B cell (primary cell): ENCODE measurements around the gene GJA1. TPM values are rescaled to one million over a fixed set of nuclear protein-coding genes. Genes with fewer than 3 reads are reported as not detected.

Source experiments
- ATAC-seq: fragments of 200-7000 bp; cut with Tn5 transposase; one replicate; pipeline ENCODE4 v1.10.0; 2021; ENCODE audit warnings: low read depth, mild to moderate bottlenecking, moderate number of reproducible peaks, moderate library complexity
- CTCF ChIA-PET: fragments of 350-600 bp; sonication (Branson Sonifier 250); formaldehyde crosslinking; loops from one replicate; lab custom pipeline; 2021; ENCODE audit warnings: antibody characterized with exemption, inconsistent platforms; lab: Charles Lee
- POLR2A ChIA-PET: fragments of 350-600 bp; sonication (Branson Sonifier 250); formaldehyde crosslinking; loops from one replicate; lab custom pipeline; 2021; ENCODE audit warnings: antibody characterized with exemption; lab: Charles Lee
- DNase-seq: peaks from one replicate; pipeline ENCODE4 v3.0.0; 2013
- H2AFZ ChIP-seq: 2 replicates; pipeline ENCODE4 v1.6.1; 2012; ENCODE audit warnings: mild to moderate bottlenecking, low read depth, low read length; ENCODE audit not compliant: insufficient read depth, poor library complexity, severe bottlenecking
- H3K27ac ChIP-seq, 2 donors: 1 replicate in 1 of 2; 2 replicates in 1 of 2; pipeline ENCODE4 v1.5.1; 2012 to 2013; ENCODE audit warnings: low read length in 2 of 2, mild to moderate bottlenecking in 2 of 2, moderate library complexity in 1 of 2
- H3K27me3 ChIP-seq, 4 experiments: fragments of 200-600 bp in 1 of 4; sonication (generic) in 1 of 4; replicated peaks in 1 of 4; 1 replicate in 2 of 4; 2 replicates in 2 of 4; pipeline versions ENCODE4 v1.6.1 to v1.7.0; 2013 to 2016; ENCODE audit warnings: low read length in 3 of 4, mild to moderate bottlenecking in 2 of 4, mixed read lengths in 1 of 4, moderate library complexity in 1 of 4; ENCODE audit not compliant: insufficient read depth in 4 of 4, control insufficient read depth in 3 of 4; ENCODE audit errors: control extremely low read depth in 1 of 4
- H3K36me3 ChIP-seq, 2 experiments: replicated peaks in 1 of 2; 1 replicate in 1 of 2; 2 replicates in 1 of 2; pipeline versions ENCODE4 v1.6.1 to v1.7.1; 2013; ENCODE audit warnings: low read length in 1 of 2; ENCODE audit not compliant: insufficient read depth in 2 of 2, control insufficient read depth in 1 of 2; ENCODE audit errors: control extremely low read depth in 1 of 2, extremely low read depth in 1 of 2
- H3K4me1 ChIP-seq, 2 donors: fragments of 200-600 bp in 1 of 2; sonication (generic) in 1 of 2; 1 replicate in 1 of 2; 2 replicates in 1 of 2; pipeline versions ENCODE4 v1.5.1 to v1.6.1; 2013 to 2017; ENCODE audit warnings: low read length in 2 of 2; ENCODE audit not compliant: control insufficient read depth in 2 of 2, insufficient read depth in 2 of 2
- H3K4me2 ChIP-seq: replicated peaks from 2 replicates; pipeline ENCODE3; 2012; ENCODE audit warnings: mild to moderate bottlenecking, low read depth, low read length; ENCODE audit not compliant: poor library complexity, severe bottlenecking
- H3K4me3 ChIP-seq, 5 experiments: fragments of 200-600 bp in 1 of 5; sonication (generic) in 1 of 5; 1 replicate in 3 of 5; 2 replicates in 2 of 5; pipeline versions ENCODE4 v1.5.1 to v1.7.0; 2011 to 2016; ENCODE audit warnings: low read length in 4 of 5, mild to moderate bottlenecking in 4 of 5, low read depth in 2 of 5, control low read depth in 1 of 5, moderate library complexity in 1 of 5; ENCODE audit not compliant: insufficient read depth in 1 of 5; ENCODE audit errors: control extremely low read depth in 1 of 5, extremely low read depth in 1 of 5
- H3K79me2 ChIP-seq: fragments of 200-600 bp; sonication (generic); one replicate; pipeline ENCODE4 v1.6.0; 2016; ENCODE audit warnings: low read length; ENCODE audit not compliant: control insufficient read depth, insufficient read depth
- H3K9ac ChIP-seq: fragments of 200-600 bp; sonication (generic); 2 replicates; pipeline ENCODE4 v1.6.1; 2017; ENCODE audit warnings: mild to moderate bottlenecking, low read length, moderate library complexity
- H3K9me3 ChIP-seq, 3 donors: one replicate each; pipeline versions ENCODE4 v1.6.1 to v1.7.1; 2013; ENCODE audit warnings: low read length in 2 of 3; ENCODE audit not compliant: control insufficient read depth in 2 of 3, insufficient read depth in 1 of 3; ENCODE audit errors: control extremely low read depth in 1 of 3
- H4K20me1 ChIP-seq: 2 replicates; pipeline ENCODE4 v1.6.0; 2012; ENCODE audit warnings: mild to moderate bottlenecking, low read length; ENCODE audit not compliant: insufficient read depth, control insufficient read depth, poor library complexity, severe bottlenecking
- H3K27ac Mint-ChIP-seq: one replicate; pipeline ENCODE4 v1.8.0; 2021; ENCODE audit warnings: mixed read lengths
- H3K27me3 Mint-ChIP-seq: one replicate; pipeline ENCODE4 v1.8.0; 2021; ENCODE audit warnings: mixed read lengths
- H3K4me1 Mint-ChIP-seq: one replicate; pipeline ENCODE4 v1.8.0; 2021; ENCODE audit warnings: mixed read lengths
- H3K4me3 Mint-ChIP-seq: one replicate; pipeline ENCODE4 v1.8.0; 2021; ENCODE audit warnings: mixed read lengths
- H3K9me3 Mint-ChIP-seq: one replicate; pipeline ENCODE4 v1.8.0; 2022; ENCODE audit warnings: mixed read lengths; ENCODE audit not compliant: insufficient read depth
- CTCF ChIP-seq: fragments of 200-600 bp; IDR thresholded peaks from one replicate; pipeline ENCODE4 v1.8.0; 2022; ENCODE audit warnings: antibody characterized with exemption, mild to moderate bottlenecking
- EZH2 ChIP-seq: IDR thresholded peaks from 2 replicates; pipeline ENCODE4 v1.6.1; 2012; ENCODE audit warnings: borderline replicate concordance, low read depth, mild to moderate bottlenecking, moderate library complexity, low read length; ENCODE audit not compliant: insufficient read depth, poor library complexity, severe bottlenecking
- WGBS: methylation state at CpG from one replicate; pipeline ENCODE4 v1.1.5; 2013; ENCODE audit warnings: missing lambda C conversion rate; ENCODE audit not compliant: insufficient coverage; 5-methylcytosine and 5-hydroxymethylcytosine counted together
- intact Hi-C: fragments of 100-400 bp; cut with micrococcal nuclease; formaldehyde crosslinking; loops from one replicate; pipeline ENCODE4 v1.10.0; 2022
- polyA plus RNA-seq: library from polyadenylated mRNA; depleted of rRNA; stranded (reverse); fragments of >200 nt; gene quantifications from 2 replicates; pipeline ENCODE4 v1.2.3, GENCODE V29; 2012
- total RNA-seq, 2 donors: library from RNA; stranded (reverse); fragments of 120-200 nt in 1 of 2; gene quantifications; 1 replicate in 1 of 2; 2 replicates in 1 of 2; pipeline versions ENCODE4 v1.2.3 to v1.2.4, GENCODE V29; 2013 to 2022

GJA1 gene
- total and polyA plus RNA-seq, 2 donors (not counting 1 experiment from before 2014, with no cell fraction given), result not detected

GRCh38 chr6:121408321-121408720 is 27.1 kb upstream of the GJA1 start:
- H3K79me2 ChIP-seq, result no peaks in the 10 kb centered on the region
- Mint-ChIP-seq H3K27me3 (no peaks in the 10 kb centered on the region), H3K4me1 (no peaks in the 10 kb centered on the region), H3K4me3 (no peak overlapping the region), H3K9me3 (no peaks in the 10 kb centered on the region), H3K27ac (no peak overlapping the region)
- no peaks in the 10 kb centered on the region for H3K9me3 ChIP-seq
- no peak for TF ChIP-seq EZH2
- TF ChIP-seq CTCF, result no peak
- DNase-seq (no peak), ATAC-seq (no peak)
- no peaks in the 10 kb centered on the region for H4K20me1 ChIP-seq
- no peaks in the 10 kb centered on the region for H3K36me3 ChIP-seq
- peaks cover 0 to 3% (median 0%) of the 10 kb centered on the region in 4 experiments for H3K27me3 ChIP-seq
- H3K4me2 ChIP-seq, result no peak overlapping the region
- no peak overlapping the region for H3K27ac ChIP-seq
- H3K4me3 ChIP-seq, result no peak overlapping the region
- no peaks in the 10 kb centered on the region for H3K4me1 ChIP-seq
- no peak overlapping the region for H3K9ac ChIP-seq
- ChIA-PET CTCF (interaction anchor here (0.7 kb wide), 1 partner anchor 1676 kb away, joined by 3 read pairs; no protein-coding TSS in a partner anchor), POLR2A (no interaction called here)
- H2AFZ ChIP-seq, result no peak overlapping the region
- WGBS, result 95% methylated on average over 9 of the region's 19 CpGs
- intact Hi-C loops, result no loop called here

- H3K9ac ChIP-seq, result no peak overlapping the region
- 93% methylated on average over 2 of the region's 2 CpGs for WGBS
- DNase-seq (no peak), ATAC-seq (no peak)
- no peaks in the 10 kb centered on the region for H3K4me1 ChIP-seq
- Mint-ChIP-seq H3K27ac (no peak overlapping the region), H3K4me3 (no peak overlapping the region), H3K4me1 (no peaks in the 10 kb centered on the region), H3K9me3 (no peaks in the 10 kb centered on the region), H3K27me3 (peaks cover 8% of the 10 kb centered on the region)
- no peaks in the 10 kb centered on the region for H3K36me3 ChIP-seq
- POLR2A ChIA-PET, result no interaction called here
- CTCF ChIA-PET, result no interaction called here
- intact Hi-C loops, result no loop called here
- H2AFZ ChIP-seq, result no peak overlapping the region
- H3K27ac ChIP-seq, result no peak overlapping the region
- H3K4me3 ChIP-seq, result no peak overlapping the region
- H3K79me2 ChIP-seq, result no peaks in the 10 kb centered on the region
- H3K9me3 ChIP-seq, result no peaks in the 10 kb centered on the region
- H3K4me2 ChIP-seq, result no peak overlapping the region
- no peaks in the 10 kb centered on the region for H4K20me1 ChIP-seq
- no peaks in the 10 kb centered on the region for H3K27me3 ChIP-seq
- TF ChIP-seq CTCF, result no peak
- no peak for TF ChIP-seq EZH2
These were observed 21.6 kb upstream of the GJA1 start for GRCh38 chr6:121413879-121414278.
